Measurements from ENCODE around the gene HOXD11.

The HOXD11 gene

DNA sequence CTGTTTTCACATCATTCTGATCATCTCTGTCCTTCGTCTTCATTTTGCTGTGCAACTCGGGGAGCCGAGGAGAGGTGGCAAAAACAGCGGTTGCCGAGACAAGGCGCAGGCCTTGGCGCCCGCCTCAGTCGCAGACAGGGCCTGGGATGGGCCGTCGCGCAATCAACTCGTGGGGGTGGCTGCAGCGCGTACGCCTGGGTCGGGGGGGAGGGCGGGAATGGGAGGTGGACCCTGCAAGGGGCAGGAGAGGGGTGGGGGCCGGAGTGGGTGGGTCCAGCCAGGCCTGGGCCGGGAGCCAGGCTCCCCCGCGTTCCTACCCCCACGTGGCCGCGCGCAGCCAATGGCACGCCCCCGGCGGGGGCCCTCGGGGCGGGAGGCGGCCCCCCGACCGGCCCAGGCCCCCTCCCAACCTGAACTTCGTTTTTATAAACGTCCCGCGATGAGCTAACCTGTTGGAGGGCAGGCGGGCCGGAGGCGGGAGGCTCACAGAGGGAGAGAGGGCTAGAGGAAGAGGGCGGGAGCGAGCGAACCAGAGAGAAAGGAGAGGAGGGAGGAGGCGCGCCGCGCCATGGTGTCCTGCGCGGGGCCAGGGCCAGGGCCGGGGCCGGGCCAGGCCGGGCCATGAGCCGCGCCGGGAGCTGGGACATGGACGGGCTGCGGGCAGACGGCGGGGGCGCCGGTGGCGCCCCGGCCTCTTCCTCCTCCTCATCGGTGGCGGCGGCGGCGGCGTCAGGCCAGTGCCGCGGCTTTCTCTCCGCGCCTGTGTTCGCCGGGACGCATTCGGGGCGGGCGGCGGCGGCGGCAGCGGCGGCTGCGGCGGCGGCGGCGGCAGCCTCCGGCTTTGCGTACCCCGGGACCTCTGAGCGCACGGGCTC, 14.6 kb upstream of the HOXD11 start, which contains the start of gene HOXD13:
HOXD13 (plus strand) TSS at position 452 of the 875 bp plus-strand sequence; CDS start at position 622, 170 bp downstream.
- Histone ChIP-seq H3K27ac (replicated peaks; ENCODE audit: low read length) (no peak within 1 kb of the TSS), H3K23ac (ENCODE audit: low read depth, low read length, poor library complexity) (peak within 1 kb of the TSS; percentile 68), H3K4me2 (ENCODE audit: insufficient read depth, low read length, poor library complexity, severe bottlenecking) (peak within 1 kb of the TSS; percentile 72), H2AK5ac (ENCODE audit: low read depth, low read length) (no peak within 1 kb of the TSS), H3K4ac (ENCODE audit: low read length) (no peak within 1 kb of the TSS), H3K36me3 (replicated peaks in 1 of 2; ENCODE audit: control insufficient read depth in 2 of 2, insufficient read depth in 2 of 2, low read length in 2 of 2) (no peaks in the 10 kb centered on the region), H4K91ac (ENCODE audit: low read depth, low read length, poor library complexity) (no peak within 1 kb of the TSS), H2BK120ac (ENCODE audit: low read depth, low read length) (no peak within 1 kb of the TSS), H3K4me1 (ENCODE audit: control insufficient read depth in 2 of 2, insufficient read depth in 1 of 2, low read depth in 1 of 2, low read length in 2 of 2) (peaks cover 2 to 5% of the 10 kb centered on the region in 2 donors), H4K8ac (ENCODE audit: low read depth, low read length) (no peak within 1 kb of the TSS), H3K9ac (ENCODE audit: low read depth, low read length, poor library complexity) (peak within 1 kb of the TSS; percentile 45), H3K27me3 (ENCODE audit: control insufficient read depth in 3 of 3, insufficient read depth in 3 of 3, low read depth in 1 of 3, low read length in 3 of 3) (peaks cover 54 to 97% (median 91%) of the 10 kb centered on the region in 3 experiments), H3K4me3 (ENCODE audit: low read length in 2 of 2) (peak within 1 kb of the TSS; percentile 17 to 34), H2AFZ (ENCODE audit: low read length) (peak within 1 kb of the TSS; percentile 95), H3K18ac (ENCODE audit: low read length) (peak within 1 kb of the TSS; percentile 67), H2BK15ac (ENCODE audit: low read length) (no peak within 1 kb of the TSS), H2BK12ac (ENCODE audit: low read length) (no peak within 1 kb of the TSS), H3K14ac (ENCODE audit: low read length) (no peak within 1 kb of the TSS), H3K79me1 (ENCODE audit: low read depth, low read length) (no peaks in the 10 kb centered on the region), H2BK5ac (ENCODE audit: low read length) (no peak within 1 kb of the TSS), H3K9me3 (replicated peaks in 1 of 2; ENCODE audit: control insufficient read depth in 2 of 2, insufficient read depth in 1 of 2, low read depth in 1 of 2, low read length in 2 of 2) (peaks cover 0 to 4% of the 10 kb centered on the region in 2 donors)
- no CpG with 5 or more reads among the region's 95 CpGs for WGBS, 2 donors (ENCODE audit: extremely low coverage in 2 of 2, insufficient read length in 2 of 2, insufficient replicate concordance in 1 of 2)
- no peak for DNase-seq (ENCODE audit: low spot score)

DNA sequence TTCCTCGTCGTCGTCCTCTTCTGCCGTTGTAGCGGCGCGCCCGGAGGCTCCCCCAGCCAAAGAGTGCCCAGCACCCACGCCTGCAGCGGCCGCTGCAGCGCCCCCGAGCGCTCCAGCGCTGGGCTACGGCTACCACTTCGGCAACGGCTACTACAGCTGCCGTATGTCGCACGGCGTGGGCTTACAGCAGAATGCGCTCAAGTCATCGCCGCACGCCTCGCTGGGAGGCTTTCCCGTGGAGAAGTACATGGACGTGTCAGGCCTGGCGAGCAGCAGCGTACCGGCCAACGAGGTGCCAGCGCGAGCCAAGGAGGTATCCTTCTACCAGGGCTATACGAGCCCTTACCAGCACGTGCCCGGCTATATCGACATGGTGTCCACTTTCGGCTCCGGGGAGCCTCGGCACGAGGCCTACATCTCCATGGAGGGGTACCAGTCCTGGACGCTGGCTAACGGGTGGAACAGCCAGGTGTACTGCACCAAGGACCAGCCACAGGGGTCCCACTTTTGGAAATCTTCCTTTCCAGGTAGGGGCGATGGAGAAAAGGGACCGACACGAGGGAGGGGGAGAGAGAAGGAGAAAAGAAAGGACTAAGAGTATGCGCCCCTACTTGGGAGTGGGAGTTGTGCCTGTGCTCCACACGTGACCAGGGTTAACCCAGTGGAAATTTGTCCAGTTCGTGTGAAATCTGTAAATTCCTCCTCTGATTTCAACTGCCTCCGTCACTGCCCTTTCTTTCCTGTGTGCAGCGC, 13.8 kb upstream of the HOXD11 start:
- DNase-seq (ENCODE audit: low spot score): no peak
- peak overlapping the region; percentile 17 to 34 for H3K4me3 ChIP-seq (ENCODE audit: low read length in 2 of 2)
- H3K23ac ChIP-seq (ENCODE audit: low read depth, low read length, poor library complexity): peak overlapping the region; percentile 68
- H3K18ac ChIP-seq (ENCODE audit: low read length): peak overlapping the region; percentile 67
- H3K9ac ChIP-seq (ENCODE audit: low read depth, low read length, poor library complexity): peak overlapping the region; percentile 45
- H3K4me1 ChIP-seq (ENCODE audit: control insufficient read depth in 2 of 2, insufficient read depth in 1 of 2, low read depth in 1 of 2, low read length in 2 of 2): peaks cover 2 to 3% of the 10 kb centered on the region in 2 donors
- no peak overlapping the region for H2BK12ac ChIP-seq (ENCODE audit: low read length)
- H3K27me3 ChIP-seq (ENCODE audit: control insufficient read depth in 3 of 3, insufficient read depth in 3 of 3, low read depth in 1 of 3, low read length in 3 of 3): peaks cover 56 to 97% (median 91%) of the 10 kb centered on the region in 3 experiments
- H3K9me3 ChIP-seq (replicated peaks in 1 of 2; ENCODE audit: control insufficient read depth in 2 of 2, insufficient read depth in 1 of 2, low read depth in 1 of 2, low read length in 2 of 2): peaks cover 0 to 4% of the 10 kb centered on the region in 2 donors
- no peaks in the 10 kb centered on the region for H3K79me1 ChIP-seq (ENCODE audit: low read depth, low read length)
- H2BK15ac ChIP-seq (ENCODE audit: low read length): no peak overlapping the region
- H4K91ac ChIP-seq (ENCODE audit: low read depth, low read length, poor library complexity): no peak overlapping the region
- peak overlapping the region; percentile 72 for H3K4me2 ChIP-seq (ENCODE audit: insufficient read depth, low read length, poor library complexity, severe bottlenecking)
- WGBS, 2 donors (ENCODE audit: extremely low coverage in 2 of 2, insufficient read length in 2 of 2, insufficient replicate concordance in 1 of 2): no CpG with 5 or more reads among the region's 53 CpGs
- H2AFZ ChIP-seq (ENCODE audit: low read length): peak overlapping the region; percentile 95
- no peak overlapping the region for H2AK5ac ChIP-seq (ENCODE audit: low read depth, low read length)
- no peak overlapping the region for H4K8ac ChIP-seq (ENCODE audit: low read depth, low read length)
- H3K36me3 ChIP-seq (replicated peaks in 1 of 2; ENCODE audit: control insufficient read depth in 2 of 2, insufficient read depth in 2 of 2, low read length in 2 of 2): no peaks in the 10 kb centered on the region
- no peak overlapping the region for H2BK5ac ChIP-seq (ENCODE audit: low read length)
- no peak overlapping the region for H3K14ac ChIP-seq (ENCODE audit: low read length)
- no peak overlapping the region for H3K4ac ChIP-seq (ENCODE audit: low read length)
- H2BK120ac ChIP-seq (ENCODE audit: low read depth, low read length): no peak overlapping the region
- H3K27ac ChIP-seq (replicated peaks; ENCODE audit: low read length): no peak overlapping the region

DNA sequence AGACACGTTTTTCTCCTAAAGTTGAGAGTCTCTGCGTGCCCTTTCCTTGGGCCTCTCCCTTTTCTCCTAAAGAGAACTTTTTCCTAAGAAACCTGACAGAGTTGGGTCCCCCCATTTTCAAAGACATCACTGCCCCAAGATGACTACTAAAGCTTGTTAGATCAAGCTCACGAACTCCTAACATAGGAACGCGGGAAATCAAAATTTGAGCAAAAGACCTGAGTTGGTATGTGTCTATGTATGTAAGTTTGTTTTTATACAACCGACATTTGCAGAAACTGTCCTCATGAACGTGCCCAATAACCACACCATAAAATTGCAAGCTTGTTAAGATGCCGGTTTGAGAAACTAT, 13.2 kb upstream of the HOXD11 start:
- Histone ChIP-seq H3K14ac (ENCODE audit: low read length) (no peak overlapping the region), H4K91ac (ENCODE audit: low read depth, low read length, poor library complexity) (no peak overlapping the region), H2BK120ac (ENCODE audit: low read depth, low read length) (no peak overlapping the region), H3K27ac (replicated peaks; ENCODE audit: low read length) (no peak overlapping the region), H3K23ac (ENCODE audit: low read depth, low read length, poor library complexity) (no peak overlapping the region), H3K79me1 (ENCODE audit: low read depth, low read length) (no peaks in the 10 kb centered on the region), H3K4ac (ENCODE audit: low read length) (no peak overlapping the region), H2AFZ (ENCODE audit: low read length) (no peak overlapping the region), H3K36me3 (replicated peaks in 1 of 2; ENCODE audit: control insufficient read depth in 2 of 2, insufficient read depth in 2 of 2, low read length in 2 of 2) (no peaks in the 10 kb centered on the region), H3K9ac (ENCODE audit: low read depth, low read length, poor library complexity) (no peak overlapping the region), H3K4me3 (ENCODE audit: low read length in 2 of 2) (no peak overlapping the region), H2BK5ac (ENCODE audit: low read length) (no peak overlapping the region), H3K4me2 (ENCODE audit: insufficient read depth, low read length, poor library complexity, severe bottlenecking) (no peak overlapping the region), H2AK5ac (ENCODE audit: low read depth, low read length) (no peak overlapping the region), H3K4me1 (ENCODE audit: control insufficient read depth in 2 of 2, insufficient read depth in 1 of 2, low read depth in 1 of 2, low read length in 2 of 2) (peaks cover 2 to 3% of the 10 kb centered on the region in 2 donors), H4K8ac (ENCODE audit: low read depth, low read length) (no peak overlapping the region), H3K27me3 (ENCODE audit: control insufficient read depth in 3 of 3, insufficient read depth in 3 of 3, low read depth in 1 of 3, low read length in 3 of 3) (peaks cover 60 to 97% (median 91%) of the 10 kb centered on the region in 3 experiments), H2BK12ac (ENCODE audit: low read length) (no peak overlapping the region), H3K18ac (ENCODE audit: low read length) (no peak overlapping the region), H3K9me3 (replicated peaks in 1 of 2; ENCODE audit: control insufficient read depth in 2 of 2, insufficient read depth in 1 of 2, low read depth in 1 of 2, low read length in 2 of 2) (peaks cover 0 to 4% of the 10 kb centered on the region in 2 donors), H2BK15ac (ENCODE audit: low read length) (no peak overlapping the region)
- no CpG with 5 or more reads among the region's 8 CpGs for WGBS, 2 donors (ENCODE audit: extremely low coverage in 2 of 2, insufficient read length in 2 of 2, insufficient replicate concordance in 1 of 2)
- no peak for DNase-seq (ENCODE audit: low spot score)

DNA sequence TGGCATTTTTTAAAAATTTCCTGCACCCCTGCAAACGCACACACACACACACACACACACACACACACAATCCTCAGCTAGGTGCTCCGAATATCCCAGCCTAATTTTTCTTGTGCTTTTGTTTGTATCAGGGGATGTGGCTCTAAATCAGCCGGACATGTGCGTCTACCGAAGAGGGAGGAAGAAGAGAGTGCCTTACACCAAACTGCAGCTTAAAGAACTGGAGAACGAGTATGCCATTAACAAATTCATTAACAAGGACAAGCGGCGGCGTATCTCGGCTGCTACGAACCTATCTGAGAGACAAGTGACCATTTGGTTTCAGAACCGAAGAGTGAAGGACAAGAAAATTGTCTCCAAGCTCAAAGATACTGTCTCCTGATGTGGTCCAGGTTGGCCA, 12.7 kb upstream of the HOXD11 start:
- no peak overlapping the region for H3K4me3 ChIP-seq (ENCODE audit: low read length in 2 of 2)
- H2BK12ac ChIP-seq (ENCODE audit: low read length): no peak overlapping the region
- no peak for DNase-seq (ENCODE audit: low spot score)
- H3K9me3 ChIP-seq (replicated peaks in 1 of 2; ENCODE audit: control insufficient read depth in 2 of 2, insufficient read depth in 1 of 2, low read depth in 1 of 2, low read length in 2 of 2): peaks cover 0 to 4% of the 10 kb centered on the region in 2 donors
- H3K4me1 ChIP-seq (ENCODE audit: control insufficient read depth in 2 of 2, insufficient read depth in 1 of 2, low read depth in 1 of 2, low read length in 2 of 2): peaks cover 2 to 3% of the 10 kb centered on the region in 2 donors
- H3K79me1 ChIP-seq (ENCODE audit: low read depth, low read length): no peaks in the 10 kb centered on the region
- peaks cover 63 to 97% (median 91%) of the 10 kb centered on the region in 3 experiments for H3K27me3 ChIP-seq (ENCODE audit: control insufficient read depth in 3 of 3, insufficient read depth in 3 of 3, low read depth in 1 of 3, low read length in 3 of 3)
- no peak overlapping the region for H4K91ac ChIP-seq (ENCODE audit: low read depth, low read length, poor library complexity)
- no peak overlapping the region for H3K4ac ChIP-seq (ENCODE audit: low read length)
- WGBS, 2 donors (ENCODE audit: extremely low coverage in 2 of 2, insufficient read length in 2 of 2, insufficient replicate concordance in 1 of 2): no CpG with 5 or more reads among the region's 12 CpGs
- H3K18ac ChIP-seq (ENCODE audit: low read length): no peak overlapping the region
- no peak overlapping the region for H2BK120ac ChIP-seq (ENCODE audit: low read depth, low read length)
- no peak overlapping the region for H2BK5ac ChIP-seq (ENCODE audit: low read length)
- H3K36me3 ChIP-seq (replicated peaks in 1 of 2; ENCODE audit: control insufficient read depth in 2 of 2, insufficient read depth in 2 of 2, low read length in 2 of 2): no peaks in the 10 kb centered on the region
- H2BK15ac ChIP-seq (ENCODE audit: low read length): no peak overlapping the region
- no peak overlapping the region for H3K4me2 ChIP-seq (ENCODE audit: insufficient read depth, low read length, poor library complexity, severe bottlenecking)
- no peak overlapping the region for H4K8ac ChIP-seq (ENCODE audit: low read depth, low read length)
- H3K27ac ChIP-seq (replicated peaks; ENCODE audit: low read length): no peak overlapping the region
- no peak overlapping the region for H2AFZ ChIP-seq (ENCODE audit: low read length)
- H3K14ac ChIP-seq (ENCODE audit: low read length): no peak overlapping the region
- no peak overlapping the region for H3K23ac ChIP-seq (ENCODE audit: low read depth, low read length, poor library complexity)
- no peak overlapping the region for H2AK5ac ChIP-seq (ENCODE audit: low read depth, low read length)
- no peak overlapping the region for H3K9ac ChIP-seq (ENCODE audit: low read depth, low read length, poor library complexity)
